Peyer's patch (tissue), 4 donors: Measurements from ENCODE around the gene TSC22D3. TPM values are rescaled to one million over a fixed set of nuclear protein-coding genes. Genes with fewer than 3 reads are reported as not detected.

Experiments
- DNase-seq, 3 donors: peaks; one replicate each; pipeline ENCODE4 v3.0.0-alpha.2; 2017 to 2019
- H3K27ac ChIP-seq, 4 donors: fragments of 200-600 bp; sonication (generic); one replicate each; pipeline ENCODE4 v1.5.1; 2016 to 2019
- H3K27me3 ChIP-seq, 2 donors: fragments of 200-600 bp; sonication (generic); one replicate each; pipeline ENCODE4 v1.5.1; 2019
- H3K36me3 ChIP-seq, 3 donors: fragments of 200-600 bp; sonication (generic); one replicate each; pipeline ENCODE4 v1.5.1; 2016 to 2019
- H3K4me1 ChIP-seq, 4 donors: fragments of 200-600 bp; sonication (generic); one replicate each; pipeline ENCODE4 v1.5.1; 2016 to 2019
- H3K4me3 ChIP-seq, 4 donors: fragments of 200-600 bp; sonication (generic); 1 replicate in 3 of 4; 2 replicates in 1 of 4; pipeline ENCODE4 v1.5.1; 2016 to 2019; ENCODE audit warnings: mild to moderate bottlenecking in 1 of 4
- H3K9me3 ChIP-seq, 4 donors: fragments of 200-600 bp; sonication (generic); one replicate each; pipeline ENCODE4 v1.5.1; 2016 to 2019; ENCODE audit warnings: mild to moderate bottlenecking in 1 of 4
- POLR2A ChIP-seq, 2 donors: fragments of 450-650 bp; IDR thresholded peaks; one replicate each; pipeline ENCODE4 v1.5.1; 2017; ENCODE audit warnings: antibody characterized with exemption in 2 of 2, mild to moderate bottlenecking in 2 of 2, moderate library complexity in 2 of 2
- total RNA-seq, 4 donors: library from RNA; depleted of rRNA; stranded (reverse); fragments of >200 nt; gene quantifications; one replicate each; pipeline ENCODE4 v1.1.0, GENCODE V29; 2016
- TF ChIP-seq, protein P1 (sequence below), 6 experiments: fragments of 450-650 bp in 4 of 6; fragments of 200-600 bp in 2 of 6; sonication (generic) in 1 of 6; IDR thresholded peaks; one replicate each; pipeline ENCODE4 v1.5.1; 2017 to 2019; ENCODE audit warnings: antibody characterized with exemption in 6 of 6, mild to moderate bottlenecking in 3 of 6, moderate library complexity in 1 of 6

The TSC22D3 gene
- total RNA-seq, 4 donors from 2014 or later: 185 to 1,146 (median 313) TPM

DNA sequence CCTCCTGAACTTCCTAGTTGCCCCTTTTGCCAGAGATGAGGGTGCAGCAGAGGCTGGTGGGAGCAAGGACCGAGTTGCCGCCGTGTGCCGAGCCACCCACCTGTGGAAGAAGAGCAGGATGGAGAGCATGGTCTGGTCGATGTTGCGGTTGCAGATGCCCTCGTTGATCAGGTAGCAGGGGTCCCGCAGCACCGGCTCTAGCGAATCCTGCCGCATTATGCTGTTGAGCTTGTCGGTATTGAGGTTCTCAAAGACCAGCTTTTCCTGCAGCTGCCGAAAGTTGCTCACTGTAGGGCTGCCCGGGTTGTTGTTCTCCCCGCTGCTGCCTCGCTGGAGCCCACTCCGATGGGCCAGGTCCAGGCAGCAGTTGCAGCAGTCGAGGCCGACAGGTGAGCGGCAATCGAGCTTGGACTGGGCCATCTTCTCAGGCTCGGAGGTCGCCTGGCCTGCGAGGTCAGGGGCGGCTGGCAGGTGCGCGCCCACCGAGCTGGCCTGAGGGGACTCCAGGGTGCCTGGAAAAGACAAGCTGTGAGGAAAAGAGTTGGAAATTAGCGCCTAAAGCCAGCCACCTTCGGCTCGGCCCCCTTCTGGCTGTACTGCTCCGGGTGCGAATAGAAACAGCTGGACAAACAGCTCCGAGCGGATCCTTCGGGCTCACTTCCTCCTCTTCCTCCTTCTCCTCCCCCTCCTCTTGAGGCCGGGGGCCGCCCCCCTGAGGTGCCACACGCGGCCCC, 420 bp downstream of the TSC22D3 start:
- H3K27me3 ChIP-seq: no peaks in the 10 kb centered on the region

DNA sequence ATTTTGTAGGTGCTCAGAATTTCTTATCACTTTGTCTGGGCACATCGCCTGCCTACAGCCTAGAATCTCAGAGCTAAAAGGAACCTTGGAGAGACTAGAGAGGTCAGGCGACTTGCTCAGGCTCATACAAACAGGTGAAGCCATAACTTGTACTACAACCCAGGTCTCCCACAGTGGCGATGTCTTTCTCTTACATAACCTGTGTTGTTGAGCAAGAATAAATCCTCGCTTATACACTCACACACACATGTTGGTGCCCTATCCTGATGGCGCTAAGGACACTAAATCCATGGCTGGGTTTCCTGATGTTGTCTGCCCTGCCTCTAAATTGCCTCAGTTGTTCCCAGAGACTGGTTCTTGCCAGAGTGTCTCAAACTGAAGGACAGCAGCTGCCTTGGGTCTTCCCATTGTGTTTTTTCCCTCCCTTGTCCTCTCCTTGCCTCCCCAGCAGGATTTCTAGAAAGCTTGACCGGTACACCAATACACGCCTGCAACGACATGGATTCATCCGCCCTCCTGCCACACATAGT, 1.6 kb downstream of the TSC22D3 start:
- H3K4me3 ChIP-seq: peak overlapping the region in 3 of 4 donors; percentile 2 to 76 (median 58)
- no peaks in the 10 kb centered on the region for H3K27me3 ChIP-seq
- no peak overlapping the region for H3K27ac ChIP-seq

More for the DNA sequence above, 420 bp downstream of the TSC22D3 start:
- H3K9me3 ChIP-seq: no peaks in the 10 kb centered on the region
- peaks cover 0 to 4% (median 0%) of the 10 kb centered on the region in 4 donors for H3K4me1 ChIP-seq
- peak in 1 of 3 donors; percentile 53 for DNase-seq
- H3K36me3 ChIP-seq: no peaks in the 10 kb centered on the region
- peak overlapping the region; percentile 47 to 76 (median 54) for H3K4me3 ChIP-seq
- peak overlapping the region; percentile 68 to 85 (median 78) for H3K27ac ChIP-seq
- TF ChIP-seq, protein P1, sequence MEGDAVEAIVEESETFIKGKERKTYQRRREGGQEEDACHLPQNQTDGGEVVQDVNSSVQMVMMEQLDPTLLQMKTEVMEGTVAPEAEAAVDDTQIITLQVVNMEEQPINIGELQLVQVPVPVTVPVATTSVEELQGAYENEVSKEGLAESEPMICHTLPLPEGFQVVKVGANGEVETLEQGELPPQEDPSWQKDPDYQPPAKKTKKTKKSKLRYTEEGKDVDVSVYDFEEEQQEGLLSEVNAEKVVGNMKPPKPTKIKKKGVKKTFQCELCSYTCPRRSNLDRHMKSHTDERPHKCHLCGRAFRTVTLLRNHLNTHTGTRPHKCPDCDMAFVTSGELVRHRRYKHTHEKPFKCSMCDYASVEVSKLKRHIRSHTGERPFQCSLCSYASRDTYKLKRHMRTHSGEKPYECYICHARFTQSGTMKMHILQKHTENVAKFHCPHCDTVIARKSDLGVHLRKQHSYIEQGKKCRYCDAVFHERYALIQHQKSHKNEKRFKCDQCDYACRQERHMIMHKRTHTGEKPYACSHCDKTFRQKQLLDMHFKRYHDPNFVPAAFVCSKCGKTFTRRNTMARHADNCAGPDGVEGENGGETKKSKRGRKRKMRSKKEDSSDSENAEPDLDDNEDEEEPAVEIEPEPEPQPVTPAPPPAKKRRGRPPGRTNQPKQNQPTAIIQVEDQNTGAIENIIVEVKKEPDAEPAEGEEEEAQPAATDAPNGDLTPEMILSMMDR (IDR thresholded peaks at IDR 0.05): no peak
- TF ChIP-seq POLR2A (IDR thresholded peaks at IDR 0.05): no peak

GRCh38 chrX:107773206-107773605, 2.4 kb downstream of the TSC22D3 start:
- Histone ChIP-seq H3K4me1 (peaks cover 0 to 4% (median 0%) of the 10 kb centered on the region in 4 donors), H3K36me3 (no peaks in the 10 kb centered on the region), H3K27ac (no peak overlapping the region), H3K4me3 (peak overlapping the region in 1 of 4 donors; percentile 76), H3K9me3 (no peaks in the 10 kb centered on the region), H3K27me3 (no peaks in the 10 kb centered on the region)
- TF ChIP-seq POLR2A (IDR thresholded peaks at IDR 0.05): no peak
- TF ChIP-seq, protein P1 (IDR thresholded peaks at IDR 0.05): no peak
- no peak for DNase-seq

More for the DNA sequence above, 1.6 kb downstream of the TSC22D3 start:
- H3K9me3 ChIP-seq: no peaks in the 10 kb centered on the region
- DNase-seq: no peak
- no peaks in the 10 kb centered on the region for H3K36me3 ChIP-seq
- peaks cover 0 to 4% (median 0%) of the 10 kb centered on the region in 4 donors for H3K4me1 ChIP-seq
- no peak for TF ChIP-seq POLR2A (IDR thresholded peaks at IDR 0.05)
- TF ChIP-seq, protein P1 (IDR thresholded peaks at IDR 0.05): no peak

DNA sequence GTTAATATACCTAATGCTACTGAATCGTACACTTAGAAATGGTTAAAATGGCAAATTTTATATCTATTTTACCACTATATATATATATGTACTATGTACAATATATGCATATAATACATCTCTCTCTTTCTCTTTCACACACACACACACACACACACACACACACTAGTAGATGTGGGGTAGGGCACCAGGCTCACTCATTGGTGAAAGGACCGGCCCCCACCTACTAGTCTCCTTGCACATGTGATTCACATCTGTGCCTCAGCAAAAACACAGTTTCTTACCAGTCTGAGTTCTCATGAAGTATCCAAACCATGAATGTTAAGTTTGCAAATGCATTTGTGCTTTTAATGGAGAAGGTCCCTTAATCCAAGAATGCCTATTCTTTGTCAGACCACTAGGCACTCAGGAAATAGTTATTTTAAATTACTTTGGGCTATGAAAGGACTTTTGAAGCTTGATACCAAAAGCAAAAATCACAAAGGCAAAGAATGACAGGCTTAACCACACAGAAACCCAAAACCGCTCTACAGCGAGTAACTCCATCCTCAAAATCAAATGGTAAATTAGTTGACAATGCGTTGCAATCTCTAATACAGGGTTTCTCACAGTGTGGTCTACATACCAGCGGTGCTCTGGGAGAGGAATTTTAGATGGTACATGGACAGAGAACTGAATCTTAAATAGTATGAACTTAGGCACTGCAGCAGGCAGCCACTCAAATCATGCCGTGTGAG, 5.8 kb downstream of the TSC22D3 start:
- TF ChIP-seq, protein P1 (IDR thresholded peaks at IDR 0.05): no peak
- TF ChIP-seq POLR2A (IDR thresholded peaks at IDR 0.05): no peak

DNA sequence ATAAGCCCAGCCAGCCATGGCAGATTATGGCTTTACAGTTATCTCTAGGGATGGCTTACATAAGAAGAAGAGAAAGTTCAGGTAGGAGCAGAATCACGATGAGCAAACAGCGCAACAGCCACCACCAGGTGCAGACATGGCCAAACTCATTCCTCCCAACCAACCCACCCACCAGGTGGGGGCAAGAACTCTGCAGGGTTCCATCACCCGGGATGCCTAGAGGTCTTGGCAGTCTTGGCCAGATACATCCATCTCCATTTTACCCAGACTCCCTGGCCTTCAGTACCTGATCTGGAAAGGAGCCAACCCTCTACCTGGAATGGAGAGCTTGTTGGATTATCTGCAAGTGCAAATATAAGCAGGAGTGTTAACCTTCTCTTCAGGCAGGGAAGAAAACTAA, 7.5 kb downstream of the TSC22D3 start:
- Histone ChIP-seq H3K36me3 (no peaks in the 10 kb centered on the region), H3K4me1 (no peaks in the 10 kb centered on the region), H3K27me3 (no peaks in the 10 kb centered on the region), H3K9me3 (no peaks in the 10 kb centered on the region), H3K27ac (no peak overlapping the region), H3K4me3 (no peak overlapping the region)
- TF ChIP-seq, protein P1 (IDR thresholded peaks at IDR 0.05): no peak
- TF ChIP-seq POLR2A (IDR thresholded peaks at IDR 0.05): no peak
- no peak for DNase-seq

More for the DNA sequence above, 5.8 kb downstream of the TSC22D3 start:
- H3K4me3 ChIP-seq: no peak overlapping the region
- H3K4me1 ChIP-seq: no peaks in the 10 kb centered on the region
- no peaks in the 10 kb centered on the region for H3K9me3 ChIP-seq
- no peak overlapping the region for H3K27ac ChIP-seq
- no peak for DNase-seq
- no peaks in the 10 kb centered on the region for H3K36me3 ChIP-seq
- no peaks in the 10 kb centered on the region for H3K27me3 ChIP-seq
